ENCODE measurements around the gene IL17REL. TPM values are rescaled to one million over a fixed set of nuclear protein-coding genes. Genes with fewer than 3 reads are reported as not detected.

Gene IL17REL
- total and polyA plus RNA-seq, 2 of the 13 experiments (the other 11 are each of a cell fraction or from before 2014, with no cell fraction given) = not detected

DNA sequence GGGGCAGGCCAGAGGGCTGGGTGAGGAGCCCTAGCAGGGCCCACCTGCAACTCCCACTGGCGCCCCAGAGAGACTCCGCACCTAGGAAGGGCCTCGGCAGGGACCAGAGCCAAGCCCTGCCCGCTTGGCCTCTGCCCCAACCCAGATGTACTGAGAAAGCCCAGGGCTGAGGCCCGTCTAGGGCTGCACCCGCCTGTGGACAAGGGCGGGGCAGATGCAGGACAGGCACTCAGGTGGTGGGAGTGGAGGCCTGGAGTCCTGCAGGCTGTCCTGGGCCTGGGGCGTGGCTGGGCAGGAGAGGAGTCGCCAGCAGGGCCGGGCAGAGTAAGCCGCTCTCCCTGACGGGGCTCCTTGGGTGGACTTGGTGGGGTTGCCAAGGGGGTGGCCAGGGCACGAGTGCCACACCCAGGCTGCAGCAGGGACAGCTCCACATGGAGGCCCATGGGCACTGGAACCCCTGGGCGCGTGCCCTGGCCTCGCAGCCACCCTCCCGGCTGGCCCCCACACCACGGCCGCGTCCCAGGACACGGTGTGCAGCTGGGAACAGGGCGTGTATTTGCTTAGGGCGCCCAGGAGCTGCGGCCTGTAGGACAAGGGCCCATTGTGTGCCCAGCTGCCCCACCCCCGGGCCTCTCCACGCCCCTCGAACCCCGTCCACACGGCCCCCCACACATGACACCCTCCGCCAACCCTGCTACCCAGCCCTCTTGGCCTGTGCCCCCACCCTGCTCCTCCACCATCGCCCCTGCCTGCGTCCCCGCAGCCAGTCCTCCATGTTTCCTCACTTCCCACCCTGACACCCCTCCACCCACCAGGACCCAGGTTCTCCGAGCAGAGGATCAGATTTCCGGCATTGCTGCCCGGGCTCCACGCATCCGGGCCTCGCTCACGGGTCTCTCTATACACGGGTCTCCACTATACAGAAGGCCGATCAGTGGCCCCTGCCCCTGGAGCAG is 63.3 kb downstream of the IL17REL start (continued):
- TF ChIP-seq RORA (CRISPR knock-in tag; IDR thresholded peaks at IDR 0.05) (no peak; the same call in 1 of the 2 replicates), TCF12 (IDR thresholded peaks at IDR 0.05) (no peak), TCF12 (CRISPR knock-in tag; IDR thresholded peaks at IDR 0.05) (no peak; the same call in 1 of the 2 replicates), SMAD9 (CRISPR knock-in tag; IDR thresholded peaks at IDR 0.05) (no peak), PCBP2 (optimal IDR thresholded peaks at IDR 0.05; ENCODE audit: low read depth, low read length, poor library complexity, severe bottlenecking) (no peak), PAWR (CRISPR knock-in tag; IDR thresholded peaks at IDR 0.05; ENCODE audit: borderline replicate concordance) (no peak), ZNF7 (CRISPR knock-in tag; IDR thresholded peaks at IDR 0.05) (no peak), ZNF367 (CRISPR knock-in tag; IDR thresholded peaks at IDR 0.05; ENCODE audit: borderline replicate concordance) (peak; percentile 77; the same call in 1 of the 2 replicates), NCOA1 (CRISPR knock-in tag; IDR thresholded peaks at IDR 0.05) (no peak), NFE2 (CRISPR knock-in tag; IDR thresholded peaks at IDR 0.05) (no peak), ZNF589 (CRISPR knock-in tag; conservative IDR thresholded peaks at IDR 0.05) (peak; percentile 27; the same call in 1 of the 2 replicates), ZNF652 (CRISPR knock-in tag; IDR thresholded peaks at IDR 0.05; ENCODE audit: borderline replicate concordance, low read depth) (no peak), ZNF253 (CRISPR knock-in tag; IDR thresholded peaks at IDR 0.05; ENCODE audit: borderline replicate concordance) (no peak), ERF (CRISPR knock-in tag; IDR thresholded peaks at IDR 0.05) (peak; percentile 65), SP1 (IDR thresholded peaks at IDR 0.05) (no peak), SP1 (CRISPR knock-in tag; IDR thresholded peaks at IDR 0.05) (peak; percentile 41; the same call in 1 of the 2 replicates), ZNF772 (CRISPR knock-in tag; IDR thresholded peaks at IDR 0.05) (peak; percentile 87), RXRB (CRISPR knock-in tag; IDR thresholded peaks at IDR 0.05; ENCODE audit: borderline replicate concordance) (peak; percentile 77), HDAC2 (CRISPR knock-in tag; IDR thresholded peaks at IDR 0.05) (peak; percentile 86), ADNP (CRISPR knock-in tag; IDR thresholded peaks at IDR 0.05) (no peak), ZNF674 (CRISPR knock-in tag; IDR thresholded peaks at IDR 0.05; ENCODE audit: low read depth) (no peak), HCFC1 (IDR thresholded peaks at IDR 0.05; ENCODE audit: low read depth, low read length) (no peak), THYN1 (CRISPR knock-in tag; IDR thresholded peaks at IDR 0.05; ENCODE audit: borderline replicate concordance, low read depth) (no peak), SNAI1 (CRISPR knock-in tag; IDR thresholded peaks at IDR 0.05; ENCODE audit: borderline replicate concordance) (no peak; the same call in 1 of the 2 replicates)
- TF ChIP-seq, protein P1, sequence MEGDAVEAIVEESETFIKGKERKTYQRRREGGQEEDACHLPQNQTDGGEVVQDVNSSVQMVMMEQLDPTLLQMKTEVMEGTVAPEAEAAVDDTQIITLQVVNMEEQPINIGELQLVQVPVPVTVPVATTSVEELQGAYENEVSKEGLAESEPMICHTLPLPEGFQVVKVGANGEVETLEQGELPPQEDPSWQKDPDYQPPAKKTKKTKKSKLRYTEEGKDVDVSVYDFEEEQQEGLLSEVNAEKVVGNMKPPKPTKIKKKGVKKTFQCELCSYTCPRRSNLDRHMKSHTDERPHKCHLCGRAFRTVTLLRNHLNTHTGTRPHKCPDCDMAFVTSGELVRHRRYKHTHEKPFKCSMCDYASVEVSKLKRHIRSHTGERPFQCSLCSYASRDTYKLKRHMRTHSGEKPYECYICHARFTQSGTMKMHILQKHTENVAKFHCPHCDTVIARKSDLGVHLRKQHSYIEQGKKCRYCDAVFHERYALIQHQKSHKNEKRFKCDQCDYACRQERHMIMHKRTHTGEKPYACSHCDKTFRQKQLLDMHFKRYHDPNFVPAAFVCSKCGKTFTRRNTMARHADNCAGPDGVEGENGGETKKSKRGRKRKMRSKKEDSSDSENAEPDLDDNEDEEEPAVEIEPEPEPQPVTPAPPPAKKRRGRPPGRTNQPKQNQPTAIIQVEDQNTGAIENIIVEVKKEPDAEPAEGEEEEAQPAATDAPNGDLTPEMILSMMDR (CRISPR knock-in tag; IDR thresholded peaks at IDR 0.05) = peak; percentile 3; the same call in 1 of the 2 replicates
- TF ChIP-seq, protein P2, sequence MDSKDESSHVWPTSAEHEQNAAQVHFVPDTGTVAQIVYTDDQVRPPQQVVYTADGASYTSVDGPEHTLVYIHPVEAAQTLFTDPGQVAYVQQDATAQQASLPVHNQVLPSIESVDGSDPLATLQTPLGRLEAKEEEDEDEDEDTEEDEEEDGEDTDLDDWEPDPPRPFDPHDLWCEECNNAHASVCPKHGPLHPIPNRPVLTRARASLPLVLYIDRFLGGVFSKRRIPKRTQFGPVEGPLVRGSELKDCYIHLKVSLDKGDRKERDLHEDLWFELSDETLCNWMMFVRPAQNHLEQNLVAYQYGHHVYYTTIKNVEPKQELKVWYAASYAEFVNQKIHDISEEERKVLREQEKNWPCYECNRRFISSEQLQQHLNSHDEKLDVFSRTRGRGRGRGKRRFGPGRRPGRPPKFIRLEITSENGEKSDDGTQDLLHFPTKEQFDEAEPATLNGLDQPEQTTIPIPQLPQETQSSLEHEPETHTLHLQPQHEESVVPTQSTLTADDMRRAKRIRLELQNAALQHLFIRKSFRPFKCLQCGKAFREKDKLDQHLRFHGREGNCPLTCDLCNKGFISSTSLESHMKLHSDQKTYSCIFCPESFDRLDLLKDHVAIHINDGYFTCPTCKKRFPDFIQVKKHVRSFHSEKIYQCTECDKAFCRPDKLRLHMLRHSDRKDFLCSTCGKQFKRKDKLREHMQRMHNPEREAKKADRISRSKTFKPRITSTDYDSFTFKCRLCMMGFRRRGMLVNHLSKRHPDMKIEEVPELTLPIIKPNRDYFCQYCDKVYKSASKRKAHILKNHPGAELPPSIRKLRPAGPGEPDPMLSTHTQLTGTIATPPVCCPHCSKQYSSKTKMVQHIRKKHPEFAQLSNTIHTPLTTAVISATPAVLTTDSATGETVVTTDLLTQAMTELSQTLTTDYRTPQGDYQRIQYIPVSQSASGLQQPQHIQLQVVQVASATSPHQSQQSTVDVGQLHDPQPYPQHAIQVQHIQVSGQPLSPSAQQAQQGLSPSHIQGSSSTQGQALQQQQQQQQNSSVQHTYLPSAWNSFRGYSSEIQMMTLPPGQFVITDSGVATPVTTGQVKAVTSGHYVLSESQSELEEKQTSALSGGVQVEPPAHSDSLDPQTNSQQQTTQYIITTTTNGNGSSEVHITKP (CRISPR knock-in tag; IDR thresholded peaks at IDR 0.05; ENCODE audit: low read depth) = peak; percentile 33; the same call in 1 of the 2 replicates

Measured in HepG2 (cell line).